ENCODE measurements around the gene FAM47E. TPM values are rescaled to one million over a fixed set of nuclear protein-coding genes. Genes with fewer than 3 reads are reported as not detected.

Gene FAM47E
- total and polyA plus RNA-seq, 2 of the 8 experiments (the other 6 are each of a cell fraction or from before 2014, with no cell fraction given) = 1.3 to 1.4 TPM

GRCh38 chr4:76272073-76272472 is 20.6 kb downstream of the FAM47E start:
- TF ChIP-seq YY1 (IDR thresholded peaks at IDR 0.05; ENCODE audit: low read depth, low read length) (no peak), SIRT6 (IDR thresholded peaks at IDR 0.05; ENCODE audit: low read length) (no peak), PHF8 (conservative IDR thresholded peaks at IDR 0.05; ENCODE audit: low read depth, low read length) (no peak), ATF3 (IDR thresholded peaks at IDR 0.05; ENCODE audit: insufficient read depth, low read depth, low read length) (no peak), CTBP2 (IDR thresholded peaks at IDR 0.05; ENCODE audit: borderline replicate concordance, insufficient read depth, insufficient read length, low read length) (no peak), CEBPB (IDR thresholded peaks at IDR 0.05; ENCODE audit: low read depth, low read length) (no peak), EGR1 (IDR thresholded peaks at IDR 0.05; ENCODE audit: borderline replicate concordance, low read depth, low read length) (no peak), NRF1 (IDR thresholded peaks at IDR 0.05; ENCODE audit: low read depth, low read length) (no peak), POU5F1 (IDR thresholded peaks at IDR 0.05; ENCODE audit: low read depth, low read length) (no peak), SRF (IDR thresholded peaks at IDR 0.05; ENCODE audit: low read depth, low read length) (no peak), POLR2AphosphoS5 (IDR thresholded peaks at IDR 0.05; ENCODE audit: low read depth, low read length) (no peak), RNF2 (IDR thresholded peaks at IDR 0.05; ENCODE audit: borderline replicate concordance, low read depth, low read length, missing control alignments, poor library complexity, severe bottlenecking) (no peak), HDAC6 (IDR thresholded peaks at IDR 0.05; ENCODE audit: low read depth, low read length) (no peak)

More at GRCh38 chr4:76272073-76272472, 20.6 kb downstream of the FAM47E start:
- no peak overlapping the region for H2AFZ ChIP-seq (ENCODE audit: low read length)
- H3K23ac ChIP-seq (ENCODE audit: insufficient read length) = no peak overlapping the region
- H3K27ac ChIP-seq (ENCODE audit: low read depth, low read length) = no peak overlapping the region
- no peak overlapping the region for H3K14ac ChIP-seq (ENCODE audit: insufficient read length)
- no peaks in the 10 kb centered on the region for H3K4me1 ChIP-seq (replicated peaks in 1 of 4; ENCODE audit: control insufficient read depth in 3 of 4, insufficient read depth in 4 of 4, low read length in 3 of 4)
- H2BK120ac ChIP-seq (replicated peaks; ENCODE audit: low read depth, low read length) = no peak overlapping the region
- H4K5ac ChIP-seq (ENCODE audit: insufficient read length, low read depth, low read length) = no peak overlapping the region
- H2BK20ac ChIP-seq (ENCODE audit: low read length) = no peak overlapping the region
- H4K91ac ChIP-seq (replicated peaks; ENCODE audit: insufficient read length, low read length) = no peak overlapping the region
- no peak overlapping the region for H3K18ac ChIP-seq (ENCODE audit: extremely low read depth, low read length)
- H2AK5ac ChIP-seq (ENCODE audit: low read depth, low read length) = no peak overlapping the region
- ChIA-PET CTCF (ENCODE audit: partially characterized antibody) (no interaction called here), POLR2A (ENCODE audit: partially characterized antibody) (no interaction called here)
- no peak overlapping the region for H3K4me2 ChIP-seq (ENCODE audit: insufficient read depth in 1 of 2, low read depth in 2 of 2, low read length in 2 of 2)
- H3K9ac ChIP-seq (replicated peaks in 1 of 4; ENCODE audit: extremely low read depth in 1 of 4, low read depth in 3 of 4, low read length in 3 of 4) = no peak overlapping the region
- no peak overlapping the region for H3K4ac ChIP-seq (replicated peaks; ENCODE audit: insufficient read length, low read depth, low read length)
- no peak overlapping the region for H3K4me3 ChIP-seq (ENCODE audit: extremely low read depth in 1 of 4, insufficient read depth in 2 of 4, low read depth in 3 of 4, low read length in 4 of 4)
- no peaks in the 10 kb centered on the region for H3K79me1 ChIP-seq (ENCODE audit: low read depth, low read length)
- no peak overlapping the region for H2BK12ac ChIP-seq (ENCODE audit: low read depth, low read length)
- FAIRE-seq (no peak), DNase-seq (ENCODE audit: low read depth in 1 of 2, low spot score in 2 of 2) (no peak)
- H3K9me3 ChIP-seq (ENCODE audit: insufficient read depth in 2 of 2, low read depth in 1 of 2, low read length in 1 of 2) = no peaks in the 10 kb centered on the region
- no peak overlapping the region for H2BK5ac ChIP-seq (ENCODE audit: low read depth, low read length)
- no peaks in the 10 kb centered on the region for H4K20me1 ChIP-seq (replicated peaks in 1 of 2; ENCODE audit: control insufficient read depth in 1 of 2, insufficient read depth in 2 of 2, low read length in 2 of 2)
- no peaks in the 10 kb centered on the region; the same call in 1 of the 2 replicates for H3K23me2 ChIP-seq (ENCODE audit: low read depth, low read length)
- H4K8ac ChIP-seq (ENCODE audit: extremely low read depth, insufficient read depth, low read length) = no peak overlapping the region
- H3K56ac ChIP-seq (replicated peaks; ENCODE audit: insufficient read length, low read depth, low read length) = no peak overlapping the region
- H3K36me3 ChIP-seq (ENCODE audit: control insufficient read depth in 2 of 4, insufficient read depth in 4 of 4, low read length in 3 of 4) = no peaks in the 10 kb centered on the region
- H3K27me3 ChIP-seq (replicated peaks in 1 of 4; ENCODE audit: control insufficient read depth in 3 of 4, extremely low read depth in 1 of 4, insufficient read depth in 3 of 4, low read length in 3 of 4) = peaks cover 0 to 2% (median 0%) of the 10 kb centered on the region in 4 experiments; a peak in 1 of 7 replicates
- H3K79me2 ChIP-seq (ENCODE audit: control insufficient read depth in 1 of 2, insufficient read depth in 2 of 2, low read length in 2 of 2) = no peaks in the 10 kb centered on the region
- H2BK15ac ChIP-seq (ENCODE audit: low read length) = no peak overlapping the region

Data from H1 (cell line).